ACHN (cell line): ENCODE results near the gene PMM2.
"Not testable (repeated sequence)": the region's sequence is repeated elsewhere in the genome, so short reads cannot be mapped to it uniquely, and the experiment has no call there.

ENCODE experiments used
- DNase-seq: peaks from one replicate; pipeline ENCODE4 v3.0.0-alpha.2; 2015
- in situ Hi-C: cut with HindIII; loops from 2 replicates; pipeline ENCODE4 v1.10.0; 2017; ENCODE audit warnings: low sequenced_read_pairs, low pct_ligation_motif_present, low pct_unique_long_range_greater_than_20kb

The PMM2 gene

DNA sequence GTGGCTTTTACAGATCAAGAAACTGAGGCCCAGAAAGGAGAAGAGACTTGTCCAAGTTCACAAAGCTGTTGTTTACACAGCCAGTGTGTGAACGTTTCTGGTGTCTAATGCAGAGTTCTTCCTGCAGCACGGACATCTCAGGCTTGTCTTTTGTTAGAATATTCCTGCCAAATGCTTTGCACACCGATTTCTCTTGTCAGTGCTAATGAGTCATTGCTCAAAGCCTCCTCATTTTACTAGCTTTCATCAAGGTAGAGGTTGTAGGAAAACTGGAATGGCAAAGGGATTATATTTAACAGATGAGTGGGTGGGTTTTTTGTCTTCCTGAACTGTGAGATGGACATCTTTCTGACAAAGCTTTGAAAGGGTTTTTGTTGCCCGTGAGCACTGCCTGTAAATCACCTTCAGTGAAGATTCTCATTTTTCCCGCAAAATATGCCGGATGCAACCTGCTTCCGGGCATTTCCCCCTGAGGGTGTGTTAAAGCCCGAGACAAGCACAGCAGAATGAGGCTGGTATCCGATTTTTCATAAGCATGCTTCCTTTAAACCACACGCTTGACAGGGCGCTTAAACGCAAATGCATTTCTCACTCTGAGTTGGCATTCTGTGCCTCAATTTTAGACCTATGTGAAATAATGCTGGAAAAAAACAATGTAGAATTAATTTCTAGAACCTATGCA, 14.7 kb downstream of the PMM2 start:
- in situ Hi-C loops: no loop called here

GRCh38 chr16:8814095-8814806, 16.6 kb downstream of the PMM2 start:
- no peak for DNase-seq
- in situ Hi-C loops: no loop called here

More for the DNA sequence above, 14.7 kb downstream of the PMM2 start:
- no peak for DNase-seq

- in situ Hi-C loops: no loop called here
- no peak for DNase-seq
These were observed 19.5 kb downstream of the PMM2 start for GRCh38 chr16:8816967-8817655.

GRCh38 chr16:8818504-8819270, 21.0 kb downstream of the PMM2 start:
- no peak for DNase-seq
- in situ Hi-C loops: no loop called here

- DNase-seq: no peak
These were observed 21.9 kb downstream of the PMM2 start for GRCh38 chr16:8819411-8820034.

DNA sequence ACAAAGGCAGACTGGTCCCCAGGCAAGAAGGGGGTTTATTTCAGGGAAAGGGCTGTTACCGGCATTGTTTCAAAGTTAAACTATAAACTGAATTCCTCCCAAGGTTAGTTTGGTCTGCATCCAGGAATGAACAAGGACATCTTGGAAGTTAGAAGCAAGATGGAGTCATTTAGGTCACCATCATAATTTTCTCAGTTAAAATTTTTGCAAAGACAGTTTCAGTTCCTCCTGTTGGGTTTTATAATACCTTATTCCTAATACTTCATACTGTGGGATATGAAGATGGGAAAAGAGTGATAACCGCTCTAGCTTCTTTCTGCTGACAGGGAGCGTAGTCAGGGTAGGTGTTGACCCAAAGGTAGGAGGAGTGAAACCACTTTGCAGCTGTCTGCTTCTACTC, 24.8 kb downstream of the PMM2 start:
- in situ Hi-C loops: no loop called here
- DNase-seq: no peak

More at GRCh38 chr16:8819411-8820034, 21.9 kb downstream of the PMM2 start:
- in situ Hi-C loops: no loop called here

DNA sequence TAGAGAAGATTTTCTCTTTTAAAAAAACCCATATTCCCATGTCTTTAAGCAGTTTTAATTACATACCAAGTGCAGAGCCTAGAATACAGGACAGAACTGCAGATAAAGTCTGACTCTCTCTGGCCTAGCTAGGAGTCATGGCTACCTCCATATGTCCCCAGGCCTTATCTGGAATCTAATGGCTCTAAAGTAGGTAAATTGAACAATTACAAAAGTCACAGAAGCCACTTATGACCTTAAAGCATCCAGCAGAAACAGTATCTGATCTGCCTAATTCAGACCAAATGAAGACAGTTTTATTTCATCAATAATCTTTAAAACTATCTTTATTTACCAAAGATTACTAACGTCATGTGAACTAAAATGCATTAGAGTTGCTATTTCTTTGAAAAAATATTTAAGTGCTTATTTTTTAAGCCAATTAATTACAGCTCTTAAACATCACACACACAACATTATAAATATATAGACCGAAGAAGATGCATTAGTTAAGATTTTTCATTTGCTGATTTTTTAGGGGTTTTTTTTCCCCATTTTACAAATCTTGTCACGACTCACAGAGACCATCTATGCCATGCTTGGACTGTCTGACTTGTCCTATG, 28.7 kb downstream of the PMM2 start:
- in situ Hi-C loops: no loop called here
- no peak for DNase-seq

DNA sequence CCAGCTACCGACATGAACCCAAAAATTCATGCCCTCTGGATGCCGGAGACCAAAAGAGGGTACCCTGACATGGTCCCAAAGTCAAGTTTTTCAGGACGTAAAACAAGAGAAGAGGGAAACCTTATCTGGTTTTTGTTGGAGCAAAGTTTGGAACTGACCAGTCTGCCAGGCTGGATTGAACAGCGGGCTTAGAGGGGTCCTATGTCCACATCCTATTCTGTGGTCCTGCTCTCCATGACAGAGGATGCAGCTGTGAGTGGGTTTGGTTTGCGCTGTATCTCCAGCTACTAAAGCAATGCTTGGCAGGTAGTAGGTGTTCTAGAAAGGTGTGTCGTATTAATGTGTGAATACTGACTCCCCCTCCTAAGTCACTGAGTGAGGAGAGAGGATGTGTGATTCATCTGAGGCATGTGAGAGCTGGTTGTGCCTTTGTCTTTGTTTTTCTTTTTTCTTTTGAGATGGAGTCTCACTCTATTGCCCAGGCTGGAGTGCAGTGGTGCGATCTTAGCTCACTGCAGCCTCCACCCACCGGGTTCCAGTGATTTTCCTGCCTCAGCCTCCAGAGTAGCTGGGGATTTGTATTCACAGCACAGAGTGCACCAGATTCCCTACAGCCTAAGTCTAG, 31.0 kb downstream of the PMM2 start:
- in situ Hi-C loops: no loop called here
- no peak for DNase-seq

DNA sequence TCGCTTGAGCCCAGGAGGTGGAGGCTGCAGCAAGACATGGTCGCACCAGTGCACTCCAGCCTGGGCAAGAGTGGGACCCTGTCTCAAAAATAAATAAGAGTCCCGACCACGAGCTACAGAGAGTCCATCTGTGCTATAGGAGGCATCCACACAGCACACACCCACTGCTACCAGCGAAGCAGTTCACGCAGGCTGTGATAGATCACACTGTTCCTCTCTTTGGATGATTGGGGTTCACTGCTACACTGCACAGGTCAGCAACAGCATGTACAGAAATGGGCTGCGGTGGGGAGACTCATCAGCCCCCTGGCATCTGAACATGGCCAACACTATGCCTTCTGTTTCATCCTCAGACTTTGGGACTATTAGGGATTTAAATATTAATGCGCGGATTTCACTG, 33.8 kb downstream of the PMM2 start:
- in situ Hi-C loops: no loop called here
- no peak for DNase-seq

- no peak for DNase-seq
- in situ Hi-C loops: no loop called here
These were observed 34.5 kb downstream of the PMM2 start for GRCh38 chr16:8831871-8832716.

GRCh38 chr16:8832717-8833105, 35.1 kb downstream of the PMM2 start:
- no peak for DNase-seq
- in situ Hi-C loops: no loop called here

GRCh38 chr16:8836797-8837196, 39.2 kb downstream of the PMM2 start:
- DNase-seq, in situ Hi-C loops: not testable (repeated sequence)

DNA sequence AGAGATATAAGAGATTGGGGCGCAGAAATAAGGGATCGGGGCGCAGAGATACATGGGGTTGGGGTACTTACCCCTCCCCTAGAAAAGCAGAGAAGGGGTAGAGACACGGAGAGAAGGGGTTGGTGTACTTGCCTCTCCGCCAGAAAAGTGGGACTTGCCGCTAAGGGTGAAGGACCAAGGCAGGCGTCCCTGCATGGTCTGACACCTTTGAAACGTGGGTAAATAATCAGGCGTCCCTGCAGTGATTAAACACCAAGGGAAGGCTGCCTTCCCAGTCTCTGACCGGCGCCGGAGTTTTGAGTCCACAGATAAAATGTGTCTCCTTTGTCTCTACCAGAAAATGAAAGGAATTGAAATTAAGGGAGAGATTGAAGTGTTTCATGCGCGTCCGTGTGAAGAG, 40.0 kb downstream of the PMM2 start:
- DNase-seq, in situ Hi-C loops: not testable (repeated sequence)

- not testable (repeated sequence) for DNase-seq
These were observed 44.4 kb downstream of the PMM2 start for GRCh38 chr16:8842016-8842415.

DNA sequence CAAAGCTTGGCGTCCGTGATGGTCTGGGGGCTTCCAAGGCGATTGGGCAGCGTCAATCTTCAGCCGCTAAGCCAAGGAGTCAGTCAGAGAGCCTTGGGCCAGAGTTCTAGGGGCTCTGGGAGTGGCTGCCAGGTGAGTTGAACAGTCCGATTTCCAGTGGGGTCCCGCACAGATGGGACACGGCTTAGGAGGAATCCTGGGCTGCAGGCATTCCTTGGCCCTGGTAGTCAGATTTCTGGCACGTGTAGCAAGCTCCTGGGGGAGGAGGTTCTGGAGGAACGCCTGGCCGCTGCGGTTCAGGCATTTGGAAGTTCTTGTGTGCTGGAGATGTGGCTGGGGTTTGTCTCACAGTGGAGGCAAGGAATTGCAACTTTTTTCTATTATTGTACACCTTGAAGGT, 45.7 kb downstream of the PMM2 start:
- in situ Hi-C loops, DNase-seq: not testable (repeated sequence)

More at GRCh38 chr16:8842016-8842415, 44.4 kb downstream of the PMM2 start:
- in situ Hi-C loops: not testable (repeated sequence)

- DNase-seq: no peak
- in situ Hi-C loops: no loop called here
These were observed 48.2 kb downstream of the PMM2 start for GRCh38 chr16:8845699-8846298.
